ENCODE measurements around the gene TRIM8.

The TRIM8 gene, protein sequence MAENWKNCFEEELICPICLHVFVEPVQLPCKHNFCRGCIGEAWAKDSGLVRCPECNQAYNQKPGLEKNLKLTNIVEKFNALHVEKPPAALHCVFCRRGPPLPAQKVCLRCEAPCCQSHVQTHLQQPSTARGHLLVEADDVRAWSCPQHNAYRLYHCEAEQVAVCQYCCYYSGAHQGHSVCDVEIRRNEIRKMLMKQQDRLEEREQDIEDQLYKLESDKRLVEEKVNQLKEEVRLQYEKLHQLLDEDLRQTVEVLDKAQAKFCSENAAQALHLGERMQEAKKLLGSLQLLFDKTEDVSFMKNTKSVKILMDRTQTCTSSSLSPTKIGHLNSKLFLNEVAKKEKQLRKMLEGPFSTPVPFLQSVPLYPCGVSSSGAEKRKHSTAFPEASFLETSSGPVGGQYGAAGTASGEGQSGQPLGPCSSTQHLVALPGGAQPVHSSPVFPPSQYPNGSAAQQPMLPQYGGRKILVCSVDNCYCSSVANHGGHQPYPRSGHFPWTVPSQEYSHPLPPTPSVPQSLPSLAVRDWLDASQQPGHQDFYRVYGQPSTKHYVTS

DNA sequence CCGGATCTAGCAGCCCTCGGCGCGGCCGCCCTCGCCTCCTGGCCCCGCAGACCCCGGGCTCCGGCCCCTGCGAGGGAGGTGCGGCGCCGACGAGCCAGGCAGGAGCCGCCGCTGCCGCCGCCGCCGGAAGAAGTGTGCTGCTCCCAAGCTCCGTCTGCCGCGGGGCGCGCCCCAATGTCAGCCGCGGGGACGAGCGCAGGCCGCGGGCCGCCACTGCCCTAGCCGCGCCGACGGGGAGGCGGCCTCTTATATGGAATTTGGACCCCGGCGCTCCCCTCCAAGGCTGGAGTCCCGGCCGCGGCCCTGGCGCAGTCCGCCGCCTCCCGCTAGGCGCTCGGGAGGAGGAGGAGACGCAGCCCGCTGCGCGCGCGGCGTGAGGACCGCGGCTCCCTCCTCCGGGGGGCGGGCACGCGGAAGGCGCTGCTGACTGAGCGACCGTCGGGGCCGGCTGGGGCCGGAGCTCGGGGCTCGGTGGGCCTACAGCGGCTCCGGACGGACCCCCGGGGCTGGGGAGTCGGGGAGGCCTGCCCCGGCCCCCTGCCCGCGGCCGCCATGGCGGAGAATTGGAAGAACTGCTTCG is at the start of gene TRIM8:
TSS of gene TRIM8 (plus strand) at position 414 of the 580 bp plus-strand sequence. CDS start at position 553, 139 bp downstream.
- no peak for FAIRE-seq

DNA sequence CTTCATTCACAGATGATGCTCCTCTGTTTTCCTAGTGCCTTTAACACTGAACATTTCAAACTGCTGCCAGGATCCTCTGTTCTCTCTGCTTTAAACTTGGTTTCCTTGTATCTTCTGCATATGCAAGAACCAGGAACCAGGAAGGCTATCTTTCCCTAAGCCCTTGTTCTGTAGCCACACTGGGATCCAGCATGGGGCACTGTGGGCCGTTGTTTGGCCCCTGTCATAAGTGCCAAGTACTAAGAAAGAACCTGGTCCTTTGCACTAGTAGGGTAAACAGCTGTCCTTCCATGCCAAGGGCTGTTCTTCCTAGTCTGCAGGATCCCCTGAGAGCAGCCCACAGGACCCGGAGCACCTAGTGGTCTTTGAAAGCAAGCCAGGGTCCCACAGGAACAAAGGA is 49.0 kb upstream of the TRIM8 start:
- no peak for FAIRE-seq

DNA sequence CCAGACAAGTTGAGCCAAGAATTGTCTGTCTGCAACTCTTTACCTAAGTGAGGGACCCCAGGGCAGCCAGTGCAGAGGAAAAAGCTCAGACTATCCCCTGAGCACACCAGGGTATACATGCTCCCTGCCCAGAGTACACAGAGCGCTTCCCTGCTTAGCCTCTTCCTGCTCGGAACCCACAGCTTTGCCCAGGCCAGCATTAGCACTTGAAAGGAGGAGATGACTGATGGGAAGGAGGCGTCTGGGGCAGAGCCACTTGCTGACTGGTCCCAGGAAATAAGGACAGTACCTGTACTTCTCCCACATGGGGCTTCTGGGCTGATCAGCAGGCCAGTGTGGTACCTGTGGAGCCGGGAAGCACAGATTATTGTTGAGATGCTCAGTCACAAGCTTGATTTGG is 48.4 kb upstream of the TRIM8 start:
- FAIRE-seq = no peak

DNA sequence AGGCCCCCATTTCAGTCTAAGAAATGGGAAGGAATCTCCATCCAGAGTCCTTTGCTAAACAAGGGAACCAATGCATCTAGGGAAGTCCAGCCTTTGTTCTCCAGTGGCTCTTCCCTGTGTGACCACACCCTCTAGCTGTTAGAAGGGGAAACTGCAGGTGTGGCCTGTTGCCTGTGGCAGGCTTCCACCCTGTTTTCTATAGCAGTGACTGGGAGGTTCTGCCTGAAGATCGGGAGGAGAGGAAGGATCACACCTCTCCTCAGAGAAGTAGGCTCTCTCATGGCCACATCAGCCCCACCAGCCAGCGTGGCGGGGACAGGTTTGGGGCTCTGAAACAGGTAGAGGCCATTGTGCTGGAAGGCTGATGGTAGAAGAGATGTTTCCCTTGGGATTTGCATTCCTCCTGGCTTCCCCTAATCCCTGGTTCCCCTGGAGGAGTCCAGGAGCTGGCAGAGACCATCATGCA is 47.7 kb upstream of the TRIM8 start:
- no peak for FAIRE-seq

DNA sequence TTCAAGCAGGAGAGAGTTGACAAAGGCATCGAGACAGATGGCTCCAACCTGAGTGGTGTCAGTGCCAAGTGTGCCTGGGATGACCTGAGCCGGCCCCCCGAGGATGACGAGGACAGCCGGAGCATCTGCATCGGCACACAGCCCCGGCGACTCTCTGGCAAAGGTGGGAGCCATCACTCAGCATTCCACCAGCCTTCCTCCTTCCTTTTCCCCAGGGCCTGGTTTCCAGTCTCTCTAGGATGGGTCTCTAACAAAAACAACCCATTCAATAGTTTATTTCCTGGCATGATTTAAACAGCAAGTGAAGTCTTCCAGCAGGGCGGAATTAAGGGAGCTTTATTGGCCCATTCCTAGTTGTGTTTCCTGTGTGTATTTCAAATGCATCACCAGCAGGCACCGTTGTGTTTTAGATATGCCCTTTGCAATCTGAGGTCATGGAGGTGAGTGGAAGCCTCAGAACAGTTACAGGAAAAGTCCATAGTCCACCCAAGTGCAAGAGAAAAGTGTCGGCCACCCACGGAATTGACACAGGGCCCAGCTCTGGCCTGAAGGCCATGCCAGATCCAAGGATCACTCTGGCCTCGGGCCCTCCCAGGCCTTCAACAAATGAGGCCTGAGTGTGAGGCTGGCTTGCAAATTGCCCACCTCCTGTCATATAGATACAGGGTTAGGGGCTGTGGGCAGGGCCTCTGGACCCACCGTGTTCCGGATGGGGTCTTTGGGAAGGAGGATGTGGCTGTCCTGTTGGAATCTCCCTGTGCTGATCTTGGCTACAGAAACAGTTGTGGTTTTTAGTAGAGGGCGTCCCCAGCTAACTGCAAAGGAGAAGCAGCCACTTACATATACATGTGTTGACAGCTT is 46.9 kb upstream of the TRIM8 start:
- FAIRE-seq = no peak

DNA sequence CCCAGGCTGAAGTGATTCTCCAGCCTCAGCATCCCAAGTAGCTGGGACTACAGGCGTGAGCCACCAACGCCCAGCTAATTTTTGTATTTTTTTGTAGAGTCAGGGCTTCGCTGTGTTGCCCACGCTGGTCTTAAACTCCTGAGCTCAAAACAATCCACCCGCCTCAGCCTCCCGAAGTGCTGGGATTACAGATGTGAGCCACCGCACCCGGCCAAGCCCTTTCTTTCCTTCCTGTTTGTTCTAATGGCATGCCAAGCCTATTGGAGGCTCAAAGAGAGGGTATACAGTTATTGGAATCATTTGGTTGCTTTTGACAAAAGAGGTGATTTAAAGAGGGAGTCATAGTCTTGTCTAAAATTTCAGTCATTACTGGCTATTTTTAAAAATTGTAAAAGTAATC is 46.0 kb upstream of the TRIM8 start:
- FAIRE-seq = no peak

DNA sequence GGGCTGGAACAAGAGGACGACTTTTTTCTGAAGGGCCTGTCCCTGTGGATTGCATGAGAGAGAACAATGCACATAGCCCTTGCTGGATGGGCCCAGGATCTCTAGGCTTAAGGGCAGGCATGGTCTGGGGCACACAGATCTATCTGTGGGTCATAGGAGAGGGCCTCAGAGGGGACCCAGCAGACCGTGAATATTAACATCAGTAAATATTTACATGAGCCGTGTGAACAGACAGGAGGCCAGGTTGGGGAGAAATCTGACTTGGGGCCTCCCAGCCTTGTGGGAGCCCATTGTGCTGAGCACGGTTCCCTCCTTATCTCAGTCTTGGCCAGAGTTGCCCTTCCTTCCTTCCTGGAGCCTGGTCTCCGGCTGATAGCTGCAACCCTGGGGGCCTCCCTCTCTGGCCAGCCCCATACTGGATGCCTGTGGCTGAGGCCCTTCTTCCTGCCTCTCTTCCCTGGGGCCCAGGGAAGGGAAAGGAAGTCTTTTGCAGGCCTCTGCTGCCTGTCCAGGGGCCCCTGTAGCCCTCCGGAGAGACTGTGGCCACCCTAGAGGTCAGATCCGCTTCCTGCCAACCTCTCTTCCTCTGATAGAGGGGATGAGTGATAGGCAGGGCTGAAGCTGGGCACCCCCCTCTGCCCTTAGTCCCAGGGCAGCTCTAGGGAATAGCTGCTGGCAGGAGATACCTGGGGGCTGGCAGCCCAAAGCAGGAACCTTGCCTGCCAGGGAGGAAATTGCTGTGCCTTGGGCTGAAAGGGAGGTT is 44.5 kb upstream of the TRIM8 start:
- FAIRE-seq = no peak

DNA sequence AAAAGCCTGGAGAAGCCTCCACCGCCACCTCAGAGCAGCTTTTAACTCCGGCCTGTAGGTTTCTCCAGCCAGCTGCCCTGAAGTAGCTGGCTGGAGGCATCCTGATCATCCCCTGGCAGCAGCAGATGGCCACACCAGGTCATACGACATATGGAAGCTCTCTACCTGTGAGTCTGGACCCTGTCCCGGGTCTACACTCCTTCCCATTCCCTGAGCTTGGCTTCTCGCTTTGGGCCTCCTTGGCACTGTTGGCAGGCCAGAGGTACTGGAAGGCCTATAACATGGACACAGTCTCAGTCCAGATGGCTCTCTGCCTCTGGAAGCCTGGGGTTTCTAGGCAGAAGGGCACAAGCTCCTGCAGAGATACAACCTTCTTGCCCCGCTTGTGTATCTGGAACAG is 43.5 kb upstream of the TRIM8 start:
- FAIRE-seq = no peak

DNA sequence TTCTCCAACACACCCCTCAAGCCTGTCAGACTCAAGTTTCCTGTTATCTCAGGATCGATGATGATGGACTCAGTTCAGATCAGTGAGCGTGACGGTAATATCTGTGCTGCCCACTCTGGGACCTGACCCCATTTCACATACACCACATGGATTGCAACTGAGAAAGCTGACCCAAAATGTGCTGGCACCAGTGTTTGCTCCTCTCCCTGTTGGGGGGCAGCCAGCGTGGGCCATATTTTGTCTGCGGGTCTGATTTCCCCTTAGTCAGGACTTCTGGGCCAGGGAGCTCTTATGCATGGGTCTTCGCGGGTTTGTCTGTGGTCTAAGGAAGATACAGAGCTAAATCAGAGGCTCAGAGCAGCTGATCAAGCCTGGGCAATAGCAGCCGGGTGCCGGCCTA is 42.6 kb upstream of the TRIM8 start:
- no peak for FAIRE-seq

DNA sequence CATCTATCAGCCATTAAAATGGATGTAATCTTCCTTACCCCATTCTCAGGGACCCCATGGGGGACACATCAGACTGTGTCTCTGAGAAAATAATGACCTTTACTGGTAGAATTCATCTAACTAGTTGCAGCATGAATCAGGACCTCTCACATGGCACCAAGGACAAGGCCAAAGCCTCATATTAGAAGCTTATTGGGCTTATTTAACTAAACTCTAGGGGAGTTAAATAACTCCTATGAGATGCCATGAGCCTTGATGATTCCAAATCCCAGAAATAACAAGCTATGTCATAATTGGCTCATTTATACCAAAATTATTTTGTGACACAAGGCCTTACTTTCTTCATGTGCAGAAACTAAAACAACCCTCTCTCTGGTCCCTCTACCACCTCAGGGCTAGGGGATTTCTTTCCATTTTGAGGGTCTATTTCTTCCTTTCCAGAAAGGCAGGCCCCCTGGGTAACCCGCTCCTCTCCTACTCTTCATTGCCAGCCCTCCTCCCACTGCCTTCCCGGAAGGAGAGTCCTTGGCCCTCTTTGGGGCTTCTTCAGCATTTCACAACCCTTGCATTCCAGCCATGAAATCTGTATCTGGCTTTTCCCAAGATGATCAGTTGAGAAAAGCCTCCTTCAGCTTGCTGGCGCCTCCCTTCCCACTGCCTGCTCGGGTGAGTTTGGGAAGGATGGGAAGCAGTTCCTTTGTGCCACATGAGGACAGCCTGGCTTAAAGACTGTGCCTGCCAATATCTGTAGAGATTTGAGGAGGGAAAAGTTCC is 41.8 kb upstream of the TRIM8 start:
- FAIRE-seq = no peak

DNA sequence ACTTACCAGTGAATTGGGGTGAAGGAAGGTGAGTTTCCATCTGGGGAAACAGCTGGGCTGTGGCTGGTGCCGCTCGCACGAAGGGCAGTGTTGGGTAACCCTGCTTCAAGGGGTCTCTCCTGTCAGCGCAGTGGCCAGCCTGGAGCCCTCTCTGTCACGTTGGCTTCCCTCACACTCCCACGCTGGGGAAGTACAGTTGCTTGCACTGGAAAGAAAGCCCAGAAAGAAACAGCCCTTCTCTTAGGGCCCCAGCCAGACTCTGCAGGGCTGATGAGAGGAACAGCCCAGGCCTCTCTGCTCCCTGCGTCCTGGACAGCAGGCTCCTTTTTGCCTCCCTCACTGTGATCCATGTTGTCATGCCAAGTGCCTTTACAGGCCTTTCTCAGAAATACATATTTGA is 40.3 kb upstream of the TRIM8 start:
- no peak for FAIRE-seq

DNA sequence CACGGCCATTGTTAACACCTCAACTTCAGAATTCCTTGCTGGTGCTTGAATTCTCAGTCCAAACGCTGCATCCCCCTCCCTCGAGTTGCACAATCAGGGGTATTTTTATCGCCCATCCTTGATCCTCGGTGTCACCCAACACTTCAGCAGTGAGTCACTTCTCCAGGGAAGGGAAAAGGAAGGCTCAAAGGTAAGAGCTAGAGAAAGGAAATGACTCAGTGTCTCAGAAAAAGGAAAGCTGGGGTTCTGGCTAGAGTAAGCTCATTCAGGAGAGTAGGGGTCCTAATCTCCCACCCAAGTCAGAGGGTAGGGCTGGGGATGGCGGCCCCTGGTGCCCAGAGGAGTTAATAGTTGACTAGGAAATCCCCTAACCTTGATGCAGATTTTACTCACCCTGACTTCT is 39.8 kb upstream of the TRIM8 start:
- FAIRE-seq = no peak

DNA sequence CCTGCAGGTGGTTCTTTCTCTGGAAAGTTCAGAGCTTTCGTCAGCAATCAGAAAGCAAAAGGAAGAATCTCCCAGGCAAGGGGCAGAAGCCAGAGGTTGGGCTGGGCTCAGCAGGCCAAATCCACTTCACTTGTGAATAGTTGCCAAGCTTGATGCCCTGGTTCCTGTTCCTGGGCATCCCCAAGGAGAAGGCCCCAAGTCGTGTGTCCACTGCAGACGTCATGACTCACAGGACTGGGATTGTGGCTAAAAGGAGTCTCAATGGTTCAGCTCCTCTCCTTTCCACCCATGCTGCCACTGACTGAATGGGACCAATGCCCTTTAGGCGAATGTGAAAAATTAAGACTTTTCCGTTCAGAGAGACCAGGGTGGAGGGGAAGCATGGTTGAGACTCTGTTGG is 38.6 kb upstream of the TRIM8 start:
- FAIRE-seq = no peak

DNA sequence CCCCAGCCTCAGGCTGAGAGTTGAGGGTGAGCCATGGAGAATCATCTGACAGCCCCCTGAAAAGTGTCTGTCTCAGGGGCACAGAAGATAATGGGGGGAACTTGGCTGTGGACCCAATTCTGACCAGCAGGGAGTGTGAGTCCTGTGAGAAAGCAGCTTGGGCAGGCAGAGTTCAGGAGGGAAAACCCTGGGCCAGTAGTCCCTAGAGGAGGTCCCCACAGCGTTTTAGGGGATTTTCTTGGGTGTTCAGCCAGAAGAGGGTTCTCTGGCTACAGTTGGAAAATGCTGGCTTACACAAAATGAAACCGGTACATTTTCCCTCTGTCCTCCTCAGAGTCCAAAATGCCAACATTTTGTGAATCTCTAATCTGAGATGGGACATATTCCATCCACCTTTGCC is 35.8 kb upstream of the TRIM8 start:
- FAIRE-seq = no peak

DNA sequence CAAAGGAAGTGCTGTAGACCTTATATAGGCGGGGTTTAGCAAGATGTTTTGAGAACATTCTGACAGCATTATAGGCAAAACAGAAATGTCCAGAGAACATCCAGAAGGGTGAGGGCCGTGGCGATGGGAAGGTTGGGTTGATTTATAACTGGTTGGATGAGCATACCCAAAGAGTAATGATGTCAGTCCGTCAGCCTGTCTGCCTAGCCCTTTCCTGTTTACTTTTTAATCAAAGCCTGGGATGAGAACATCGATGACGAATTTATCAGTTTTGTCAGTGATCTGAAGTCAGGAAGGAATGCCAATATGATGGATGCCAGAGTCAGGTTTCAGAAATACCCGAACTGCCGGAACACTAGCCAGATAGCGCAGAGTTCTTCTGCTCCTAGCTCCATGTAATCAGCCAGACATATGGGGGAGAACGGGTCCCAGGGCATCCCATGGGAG is 33.8 kb upstream of the TRIM8 start:
- FAIRE-seq = no peak

DNA sequence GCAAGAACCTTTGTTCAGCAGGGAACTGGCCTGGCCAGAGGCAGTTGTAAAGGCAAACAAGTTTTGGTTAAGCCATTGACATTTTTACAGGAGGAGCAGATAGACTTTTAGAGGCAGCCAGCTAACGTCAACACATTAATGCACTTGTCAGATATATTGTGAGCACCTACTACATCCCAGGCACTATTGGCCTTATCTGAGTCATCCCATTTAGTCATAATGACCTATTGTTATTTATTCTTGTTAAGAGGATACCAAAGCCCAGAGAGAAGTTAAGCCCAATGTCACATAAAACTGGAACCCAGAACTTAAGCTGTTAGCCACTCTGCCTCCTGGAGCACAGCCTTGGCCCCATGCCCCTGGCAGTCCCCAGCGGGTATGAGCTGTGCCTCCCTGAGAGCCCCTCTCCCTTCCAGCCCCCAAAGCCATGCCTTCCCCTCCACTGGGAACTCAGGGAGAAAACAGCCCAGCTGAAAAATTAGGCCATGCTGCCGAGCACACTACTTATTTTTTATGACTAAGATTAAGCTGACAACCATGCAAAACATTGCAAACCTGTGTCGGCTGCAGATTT is 32.7 kb upstream of the TRIM8 start:
- no peak for FAIRE-seq

DNA sequence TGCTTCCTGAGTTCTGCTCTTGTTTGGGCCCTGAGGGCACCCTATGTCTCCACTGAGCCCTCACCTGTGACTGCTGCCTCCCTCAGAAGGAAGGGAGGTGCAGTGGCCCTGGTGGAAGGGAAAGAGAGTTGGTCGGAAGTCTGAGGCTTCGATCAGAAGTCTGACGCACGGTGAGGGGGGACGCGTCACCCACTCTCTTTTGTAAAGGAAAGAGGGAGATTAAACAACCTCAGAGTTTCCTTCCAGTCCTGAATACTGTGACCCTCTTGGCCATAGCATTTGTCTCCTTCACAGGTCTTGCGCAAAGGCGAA is 31.4 kb upstream of the TRIM8 start:
- no peak for FAIRE-seq

DNA sequence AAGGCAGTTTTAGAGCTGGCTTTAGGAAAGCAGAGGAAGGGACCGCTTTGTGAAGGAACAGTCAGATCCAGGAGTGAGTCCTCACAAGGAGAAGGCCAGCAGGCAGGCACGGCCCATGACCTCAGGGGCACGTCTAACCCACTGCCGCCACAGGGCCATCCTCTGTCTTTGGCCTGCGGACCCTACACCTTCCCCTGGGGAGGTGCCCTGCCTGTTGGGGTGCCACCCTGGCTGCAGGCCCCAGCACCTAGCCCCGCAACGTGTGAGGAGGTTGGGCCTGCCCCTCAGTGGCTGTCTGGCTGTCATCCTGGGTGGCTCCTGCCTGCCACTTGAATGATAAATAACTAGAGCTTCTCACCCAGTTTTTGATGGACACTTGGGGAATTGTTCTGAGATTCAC is 31.0 kb upstream of the TRIM8 start:
- FAIRE-seq = no peak

DNA sequence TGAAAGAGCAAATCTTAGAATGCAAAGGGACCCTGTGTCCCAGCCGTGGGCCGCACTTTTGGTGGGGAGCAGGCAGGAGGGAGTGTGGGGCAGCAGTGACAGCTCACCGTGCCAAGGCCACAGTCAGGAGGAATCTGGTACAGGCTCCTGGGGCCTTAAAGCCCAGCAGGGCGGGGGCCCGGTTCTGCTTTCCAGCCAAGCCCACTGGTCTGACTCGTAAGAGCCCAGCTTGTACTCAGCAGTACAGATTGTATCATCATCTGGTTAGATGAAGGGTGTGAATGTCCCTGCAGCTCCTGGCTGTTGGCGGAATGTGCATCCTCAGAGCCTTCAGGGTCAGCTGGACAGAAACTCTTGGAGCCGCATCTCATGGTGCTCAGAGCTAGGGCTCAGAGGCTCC is 30.5 kb upstream of the TRIM8 start:
- no peak for FAIRE-seq

DNA sequence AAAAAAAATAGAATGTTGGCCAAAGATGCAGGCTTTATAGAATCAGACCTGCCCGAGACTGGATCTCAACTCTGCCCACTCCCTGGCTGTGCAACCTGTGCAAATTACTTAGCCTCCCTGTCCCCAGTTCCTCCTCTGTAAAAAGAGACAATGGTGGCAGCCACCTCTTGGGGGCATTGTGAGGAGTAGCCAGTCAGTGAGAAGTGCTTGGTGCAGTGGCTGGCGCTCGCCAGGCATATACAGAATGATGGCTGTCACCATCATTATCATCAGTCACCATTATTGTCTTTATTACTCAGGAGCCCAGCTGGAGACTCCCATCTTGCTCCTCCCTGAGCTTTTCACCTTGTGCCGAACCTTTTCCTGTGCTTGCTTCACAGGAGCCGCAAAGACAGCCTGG is 29.4 kb upstream of the TRIM8 start:
- no peak for FAIRE-seq

DNA sequence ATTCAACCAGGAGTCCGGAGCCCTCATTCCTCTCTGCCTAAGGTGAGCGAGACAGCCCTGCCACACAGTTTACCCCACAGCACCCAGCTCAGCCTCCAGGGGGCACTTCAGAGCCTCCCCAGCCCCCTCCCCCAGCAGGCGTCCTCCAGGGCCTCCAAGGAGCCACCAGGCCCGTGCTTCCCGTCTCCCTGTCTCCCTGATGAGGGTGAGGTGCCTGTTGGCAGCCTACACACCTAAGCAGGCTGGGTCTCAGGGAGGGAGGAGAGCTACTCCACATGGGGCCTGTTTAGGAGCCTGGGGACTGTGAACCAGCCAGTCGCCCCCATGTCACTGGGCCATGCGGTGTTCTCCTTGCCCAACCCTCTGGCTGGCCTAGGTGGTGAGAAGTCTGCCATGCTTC is 28.9 kb upstream of the TRIM8 start:
- FAIRE-seq = no peak
